ENCODE results near the gene ADAM19.

GRCh38 chr5:157558681-157559080, 16.9 kb downstream of the ADAM19 start:
- no peak for TF ChIP-seq HDGF (IDR thresholded peaks at IDR 0.05; ENCODE audit: borderline replicate concordance)
- TF ChIP-seq SP1 (IDR thresholded peaks at IDR 0.05): no peak
- TF ChIP-seq FOXK2 (IDR thresholded peaks at IDR 0.05): no peak
- TF ChIP-seq FOXM1 (IDR thresholded peaks at IDR 0.05; ENCODE audit: borderline replicate concordance): no peak
- TF ChIP-seq PKNOX1 (IDR thresholded peaks at IDR 0.05): no peak
- no peak for TF ChIP-seq CTBP1 (IDR thresholded peaks at IDR 0.05; ENCODE audit: borderline replicate concordance)
- no peak for TF ChIP-seq NFRKB (IDR thresholded peaks at IDR 0.05)
- TF ChIP-seq BHLHE40 (IDR thresholded peaks at IDR 0.05; ENCODE audit: borderline replicate concordance): no peak
- TF ChIP-seq ZNF384 (IDR thresholded peaks at IDR 0.05): no peak
- TF ChIP-seq FOXA1 (IDR thresholded peaks at IDR 0.05): no peak
- no peak for TF ChIP-seq LEF1 (IDR thresholded peaks at IDR 0.05; ENCODE audit: borderline replicate concordance)
- TF ChIP-seq TARDBP (IDR thresholded peaks at IDR 0.05): no peak
- TF ChIP-seq ELF4 (IDR thresholded peaks at IDR 0.05): no peak
- no peak for TF ChIP-seq ARNT (IDR thresholded peaks at IDR 0.05)
